Activated CD4-positive, CD25-positive, alpha-beta regulatory T cell (primary cell): ENCODE results near the gene PTGR3.

ENCODE experiments used
- DNase-seq, 4 experiments: peaks; one replicate each; lab custom pipeline; 2025; lab: John Stamatoyannopoulos, UW

PTGR3 gene

GRCh38 chr18:75234901-75235300, 26.0 kb upstream of the PTGR3 start:
- no peak for DNase-seq

- no peak for DNase-seq
Observed at GRCh38 chr18:75231053-75231406, 22.1 kb upstream of the PTGR3 start.

- no peak for DNase-seq
Observed at GRCh38 chr18:75230163-75231052, 21.5 kb upstream of the PTGR3 start.

- DNase-seq: no peak
Observed at GRCh38 chr18:75229437-75229836, 20.5 kb upstream of the PTGR3 start.

- DNase-seq: no peak
Observed at GRCh38 chr18:75228967-75229366, 20.0 kb upstream of the PTGR3 start.

- DNase-seq: no peak
Observed at GRCh38 chr18:75227535-75228296, 18.8 kb upstream of the PTGR3 start.

- DNase-seq: no peak
Observed at GRCh38 chr18:75226956-75227316, 18.0 kb upstream of the PTGR3 start.

- no peak for DNase-seq
Observed at GRCh38 chr18:75226286-75226955, 17.5 kb upstream of the PTGR3 start.

- DNase-seq: no peak
Observed at GRCh38 chr18:75223687-75224347, 14.9 kb upstream of the PTGR3 start.

GRCh38 chr18:75222407-75222806, 13.5 kb upstream of the PTGR3 start:
- DNase-seq: no peak

GRCh38 chr18:75221897-75222296, 13.0 kb upstream of the PTGR3 start:
- DNase-seq: no peak

- DNase-seq: no peak
Observed at GRCh38 chr18:75221397-75221796, 12.5 kb upstream of the PTGR3 start.

GRCh38 chr18:75220551-75221355, 11.8 kb upstream of the PTGR3 start:
- no peak for DNase-seq

GRCh38 chr18:75219745-75220375, 10.9 kb upstream of the PTGR3 start:
- no peak for DNase-seq

- DNase-seq: no peak
Observed at GRCh38 chr18:75218065-75218923, 9.4 kb upstream of the PTGR3 start.

GRCh38 chr18:75216911-75217689, 8.2 kb upstream of the PTGR3 start:
- DNase-seq: no peak

- no peak for DNase-seq
Observed at GRCh38 chr18:75216212-75216910, 7.4 kb upstream of the PTGR3 start.

- DNase-seq: no peak
Observed at GRCh38 chr18:75215663-75216062, 6.7 kb upstream of the PTGR3 start.
